SK-N-SH treated with all-trans-retinoic acid at 6 μM for 48 hours (cell line): Measurements from ENCODE around the gene KRTAP17-1.

ENCODE experiments used
- ARNTL ChIP-seq: fragments of 450-650 bp; formaldehyde crosslinking; IDR thresholded peaks from 2 replicates; pipeline ENCODE4 v1.5.0; 2020; ENCODE audit warnings: low read depth, mild to moderate bottlenecking, moderate library complexity, borderline replicate concordance
- BACH2 ChIP-seq: fragments of 250-450 bp; sonication (Bioruptor Pico); IDR thresholded peaks from 2 replicates; pipeline ENCODE4 v1.9.0; 2021; ENCODE audit warnings: mild to moderate bottlenecking, borderline replicate concordance
- CREB5 ChIP-seq: fragments of 250-450 bp; sonication (Bioruptor Pico); IDR thresholded peaks from 2 replicates; pipeline ENCODE4 v1.5.1; 2020; ENCODE audit warnings: low read depth, mild to moderate bottlenecking, moderate library complexity
- CSDC2 ChIP-seq: fragments of 250-450 bp; sonication (Bioruptor Pico); IDR thresholded peaks from 2 replicates; pipeline ENCODE4 v1.5.0; 2020; ENCODE audit warnings: mild to moderate bottlenecking, moderate library complexity
- ESRRG ChIP-seq: fragments of 250-450 bp; sonication (Bioruptor Pico); IDR thresholded peaks from 2 replicates; pipeline ENCODE4 v1.6.1; 2021; ENCODE audit warnings: mild to moderate bottlenecking
- OSR1 ChIP-seq: fragments of 250-450 bp; sonication (Bioruptor Pico); IDR thresholded peaks from 2 replicates; pipeline ENCODE4 v1.8.0; 2022; ENCODE audit warnings: moderate library complexity, mild to moderate bottlenecking, inconsistent platforms
- PATZ1 ChIP-seq: fragments of 250-450 bp; sonication (Bioruptor Pico); IDR thresholded peaks from 2 replicates; pipeline ENCODE4 v1.8.0; 2020; ENCODE audit warnings: mild to moderate bottlenecking, moderate library complexity, borderline replicate concordance
- RARB ChIP-seq: fragments of 250-450 bp; sonication (Bioruptor Pico); IDR thresholded peaks from 2 replicates; pipeline ENCODE4 v1.8.0; 2021; ENCODE audit warnings: mild to moderate bottlenecking, moderate library complexity
- SNAI2 ChIP-seq: fragments of 250-450 bp; sonication (Bioruptor Pico); IDR thresholded peaks from 2 replicates; pipeline ENCODE4 v1.5.0; 2020; ENCODE audit warnings: mild to moderate bottlenecking, moderate library complexity
- ZC3H10 ChIP-seq: fragments of 250-450 bp; sonication (Bioruptor Pico); IDR thresholded peaks from 2 replicates; pipeline ENCODE4 v1.5.1; 2021; ENCODE audit warnings: mild to moderate bottlenecking, moderate library complexity
- ZFP3 ChIP-seq: fragments of 250-450 bp; sonication (Bioruptor Pico); IDR thresholded peaks from 2 replicates; pipeline ENCODE4 v1.5.0; 2020; ENCODE audit warnings: mild to moderate bottlenecking, moderate library complexity
- ZFP30 ChIP-seq: fragments of 450-650 bp; formaldehyde crosslinking; IDR thresholded peaks from 2 replicates; pipeline ENCODE4 v1.5.0; 2022; ENCODE audit warnings: mild to moderate bottlenecking, moderate library complexity
- ZNF70 ChIP-seq: fragments of 450-650 bp; formaldehyde crosslinking; IDR thresholded peaks from 2 replicates; pipeline ENCODE4 v1.5.0; 2020; ENCODE audit warnings: mild to moderate bottlenecking, moderate library complexity
- ZNF8 ChIP-seq: fragments of 450-650 bp; formaldehyde crosslinking; IDR thresholded peaks from 2 replicates; pipeline ENCODE4 v1.5.0; 2020; ENCODE audit warnings: mild to moderate bottlenecking, moderate library complexity

- TF ChIP-seq BACH2 = no peak
- no peak for TF ChIP-seq RARB (CRISPR knock-in tag)
- no peak for TF ChIP-seq ZFP30
- TF ChIP-seq ESRRG (CRISPR knock-in tag) = no peak
- no peak for TF ChIP-seq CSDC2 (CRISPR knock-in tag)
- TF ChIP-seq SNAI2 (CRISPR knock-in tag) = no peak
- no peak for TF ChIP-seq CREB5 (CRISPR knock-in tag)
- TF ChIP-seq ZC3H10 (CRISPR knock-in tag) = no peak
- TF ChIP-seq ZFP3 (CRISPR knock-in tag) = no peak
- no peak for TF ChIP-seq ZNF70 (CRISPR knock-in tag)
- no peak for TF ChIP-seq ARNTL
- no peak for TF ChIP-seq ZNF8 (CRISPR knock-in tag)
- TF ChIP-seq OSR1 (CRISPR knock-in tag) = no peak
- no peak for TF ChIP-seq PATZ1 (CRISPR knock-in tag)
These were observed 12.1 kb upstream of the KRTAP17-1 start for GRCh38 chr17:41327411-41328120.
